Astrocyte of the cerebellum (primary cell): Measurements from ENCODE around the gene ENTPD2.

Experiments
- DNase-seq: peaks from one replicate; pipeline ENCODE4 v3.0.0-alpha.2; 2011; ENCODE audit warnings: low read depth
- H3K4me3 ChIP-seq: 2 replicates; pipeline ENCODE4 v1.5.1; 2011; ENCODE audit warnings: mild to moderate bottlenecking, low read depth, low read length, moderate library complexity
- CTCF ChIP-seq: IDR thresholded peaks from 2 replicates; pipeline ENCODE4 v1.5.1; 2012; ENCODE audit warnings: low read length, low read depth, moderate library complexity, mild to moderate bottlenecking; ENCODE audit errors: missing control alignments
- in situ Hi-C: cut with HindIII; loops from 2 replicates; pipeline ENCODE4 v1.10.0; 2017; ENCODE audit warnings: low sequenced_read_pairs

ENTPD2 gene

GRCh38 chr9:137085920-137086530 is 32.2 kb upstream of the ENTPD2 start:
- in situ Hi-C loops: no loop called here
- DNase-seq: no peak
- peak overlapping the region; percentile 82 for H3K4me3 ChIP-seq
- no peak for TF ChIP-seq CTCF

- in situ Hi-C loops: no loop called here
- DNase-seq: no peak
- no peak for TF ChIP-seq CTCF
- H3K4me3 ChIP-seq: no peak overlapping the region
Measured at GRCh38 chr9:137084526-137084925, 30.7 kb upstream of the ENTPD2 start.

GRCh38 chr9:137083394-137084004 is 29.6 kb upstream of the ENTPD2 start:
- TF ChIP-seq CTCF: no peak
- H3K4me3 ChIP-seq: no peak overlapping the region
- in situ Hi-C loops: no loop called here
- DNase-seq: peak; percentile 94

DNA sequence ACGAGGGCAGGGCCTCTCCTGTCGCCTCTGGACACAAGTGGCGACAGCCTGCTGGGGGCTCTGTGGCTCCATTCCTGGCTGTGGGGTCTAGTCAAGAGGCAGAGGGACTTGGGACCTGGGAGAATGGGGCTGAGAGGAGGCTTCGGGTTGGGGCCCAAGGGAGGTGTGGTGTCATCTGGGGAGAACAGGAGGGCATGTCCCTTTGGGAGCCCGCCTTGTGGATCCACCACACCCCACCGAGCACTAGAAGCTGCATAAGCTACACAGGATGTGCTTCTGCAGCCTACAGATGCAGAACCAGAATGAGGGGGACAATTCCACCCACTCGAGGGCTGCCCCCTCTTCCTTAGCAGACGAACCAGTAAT is 29.0 kb upstream of the ENTPD2 start:
- in situ Hi-C loops: no loop called here
- no peak overlapping the region for H3K4me3 ChIP-seq
- TF ChIP-seq CTCF: no peak
- no peak for DNase-seq

GRCh38 chr9:137082222-137082924 is 28.5 kb upstream of the ENTPD2 start:
- in situ Hi-C loops: no loop called here
- H3K4me3 ChIP-seq: no peak overlapping the region
- DNase-seq: no peak
- TF ChIP-seq CTCF: no peak

- in situ Hi-C loops: no loop called here
- DNase-seq: no peak
- TF ChIP-seq CTCF: no peak
- H3K4me3 ChIP-seq: no peak overlapping the region
Measured at GRCh38 chr9:137080260-137081122, 26.6 kb upstream of the ENTPD2 start.
